Myocyte (in vitro differentiated cells): ENCODE data around the gene CDK13. TPM values are rescaled to one million over a fixed set of nuclear protein-coding genes. Genes with fewer than 3 reads are reported as not detected.

Source experiments
- DNase-seq: peaks from one replicate; pipeline ENCODE4 v3.0.0-alpha.2; 2012; ENCODE audit warnings: low read depth
- total RNA-seq: library from RNA; depleted of rRNA; stranded (reverse); fragments of >200 nt; gene quantifications from 2 replicates; pipeline ENCODE4 v1.2.3, GENCODE V29; 2014

CDK13 gene
- total RNA-seq, 1 donor from 2014 or later: 52.9 TPM

- peak; percentile 100 for DNase-seq
Observed at GRCh38 chr7:39948956-39949928, 814 bp upstream of the CDK13 start.

GRCh38 chr7:39950473-39951225 is 593 bp downstream of the CDK13 start:
- DNase-seq: no peak

- DNase-seq: peak; percentile 79
Observed at GRCh38 chr7:39951226-39952194, 1.5 kb downstream of the CDK13 start.

- peak; percentile 35 for DNase-seq
Observed at GRCh38 chr7:39952374-39952773, 2.3 kb downstream of the CDK13 start.

GRCh38 chr7:39952803-39953202 is 2.7 kb downstream of the CDK13 start:
- no peak for DNase-seq

GRCh38 chr7:39954694-39955093 is 4.6 kb downstream of the CDK13 start:
- no peak for DNase-seq

GRCh38 chr7:39958038-39958437 is 8.0 kb downstream of the CDK13 start:
- DNase-seq: no peak

GRCh38 chr7:39967406-39968161 is 17.5 kb downstream of the CDK13 start:
- DNase-seq: no peak

- no peak for DNase-seq
Observed at GRCh38 chr7:39969431-39969830, 19.4 kb downstream of the CDK13 start.

- no peak for DNase-seq
Observed at GRCh38 chr7:39971924-39972323, 21.9 kb downstream of the CDK13 start.

GRCh38 chr7:39973801-39974200 is 23.7 kb downstream of the CDK13 start:
- DNase-seq: no peak

GRCh38 chr7:39978230-39978934 is 28.3 kb downstream of the CDK13 start:
- no peak for DNase-seq

GRCh38 chr7:39979406-39980073 is 29.5 kb downstream of the CDK13 start:
- DNase-seq: no peak

GRCh38 chr7:39985398-39985918 is 35.4 kb downstream of the CDK13 start:
- DNase-seq: no peak

GRCh38 chr7:39987641-39988347 is 37.7 kb downstream of the CDK13 start:
- no peak for DNase-seq

- DNase-seq: no peak
Observed at GRCh38 chr7:40000734-40001315, 50.8 kb downstream of the CDK13 start.

GRCh38 chr7:40001649-40002048 is 51.6 kb downstream of the CDK13 start:
- no peak for DNase-seq

- DNase-seq: no peak
Observed at GRCh38 chr7:40003597-40003996, 53.5 kb downstream of the CDK13 start.
